ENCODE results near the gene DAB2IP. TPM values are rescaled to one million over a fixed set of nuclear protein-coding genes. Genes with fewer than 3 reads are reported as not detected.

DAB2IP gene
- polyA plus RNA-seq, 12 donors = 29.6 to 49.8 (median 38.4) TPM; not detected in 1

GRCh38 chr9:121816845-121817450 lies 165.5 kb downstream of the DAB2IP start:
- DNase-seq = no peak

GRCh38 chr9:121817476-121817875 lies 166.0 kb downstream of the DAB2IP start:
- DNase-seq = no peak

GRCh38 chr9:121818016-121818661 lies 166.7 kb downstream of the DAB2IP start:
- DNase-seq = no peak

- DNase-seq = no peak
Measured at GRCh38 chr9:121818841-121819427, 167.5 kb downstream of the DAB2IP start.

GRCh38 chr9:121819428-121820231 lies 168.2 kb downstream of the DAB2IP start:
- no peak for DNase-seq

GRCh38 chr9:121820286-121821005 lies 169.0 kb downstream of the DAB2IP start:
- DNase-seq = no peak

GRCh38 chr9:121821326-121821725 lies 169.9 kb downstream of the DAB2IP start:
- DNase-seq = no peak

GRCh38 chr9:121822093-121823085 lies 171.0 kb downstream of the DAB2IP start:
- DNase-seq = no peak

GRCh38 chr9:121823451-121824169 lies 172.2 kb downstream of the DAB2IP start:
- DNase-seq = no peak

- no peak for DNase-seq
Measured at GRCh38 chr9:121824651-121825030, 173.2 kb downstream of the DAB2IP start.

GRCh38 chr9:121825031-121825691 lies 173.7 kb downstream of the DAB2IP start:
- no peak for DNase-seq

- DNase-seq = no peak
Measured at GRCh38 chr9:121826711-121827110, 175.3 kb downstream of the DAB2IP start.

GRCh38 chr9:121827251-121827967 lies 176.0 kb downstream of the DAB2IP start:
- DNase-seq = no peak

- no peak for DNase-seq
Measured at GRCh38 chr9:121830441-121831140, 179.2 kb downstream of the DAB2IP start.

GRCh38 chr9:121831869-121832268 lies 180.4 kb downstream of the DAB2IP start:
- DNase-seq = no peak

GRCh38 chr9:121833061-121833460 lies 181.6 kb downstream of the DAB2IP start:
- DNase-seq = no peak
